IPS-18c (cell line): ENCODE results near the gene SFTPD.
"Not testable (repeated sequence)": the region's sequence is repeated elsewhere in the genome, so short reads cannot be mapped to it uniquely, and the experiment has no call there.

Experiments
- H3K4me3 ChIP-seq: 2 replicates; pipeline ENCODE4 v1.7.0; 2013; ENCODE audit warnings: low read depth, mild to moderate bottlenecking, low read length, moderate library complexity; ENCODE audit not compliant: insufficient read depth
- H3K9me3 ChIP-seq: one replicate; pipeline ENCODE4 v1.6.1; 2013; ENCODE audit warnings: mild to moderate bottlenecking, low read length, moderate library complexity; ENCODE audit not compliant: control insufficient read depth, insufficient read depth

SFTPD gene

DNA sequence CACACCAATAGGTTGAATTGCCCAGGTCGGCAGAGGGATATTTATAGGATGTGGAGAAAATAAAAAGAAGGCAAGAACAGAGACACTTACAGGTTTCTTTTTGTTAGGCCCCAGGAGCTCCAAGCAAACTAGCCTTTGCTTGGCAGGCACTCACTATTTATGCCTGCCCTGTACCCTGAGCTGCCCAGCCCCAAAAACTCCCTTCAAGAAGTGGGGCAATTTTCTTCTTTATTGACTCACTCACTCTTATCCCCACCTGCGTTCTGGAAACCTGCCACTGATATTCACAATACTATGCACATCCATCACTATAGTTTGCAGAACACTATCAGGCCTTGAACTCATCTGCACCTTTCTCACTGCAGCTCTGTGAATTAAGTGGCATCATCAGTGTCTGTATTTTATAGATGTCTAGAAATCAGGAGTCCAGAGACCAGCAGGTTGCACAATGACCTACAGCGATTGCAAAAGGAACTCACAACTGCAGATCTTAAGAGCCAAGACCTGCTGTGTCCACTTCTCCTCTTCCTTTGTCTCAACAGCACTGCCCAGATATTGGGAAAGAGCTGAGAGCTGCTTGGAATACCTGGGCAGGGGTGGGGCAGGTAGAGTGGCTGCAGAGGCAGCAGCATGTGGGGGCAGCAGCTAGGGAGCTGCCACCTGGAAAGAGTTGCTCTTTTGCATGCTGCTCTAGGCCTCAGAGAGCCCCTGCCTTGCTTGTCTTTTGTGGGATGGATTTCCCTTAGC, at the start of gene SFTPD:
Gene SFTPD (minus strand): TSS at position 130 of the 747 bp plus-strand sequence. CDS start 2,446 bp downstream, outside the sequence.
- no peak within 1 kb of the TSS for H3K4me3 ChIP-seq

DNA sequence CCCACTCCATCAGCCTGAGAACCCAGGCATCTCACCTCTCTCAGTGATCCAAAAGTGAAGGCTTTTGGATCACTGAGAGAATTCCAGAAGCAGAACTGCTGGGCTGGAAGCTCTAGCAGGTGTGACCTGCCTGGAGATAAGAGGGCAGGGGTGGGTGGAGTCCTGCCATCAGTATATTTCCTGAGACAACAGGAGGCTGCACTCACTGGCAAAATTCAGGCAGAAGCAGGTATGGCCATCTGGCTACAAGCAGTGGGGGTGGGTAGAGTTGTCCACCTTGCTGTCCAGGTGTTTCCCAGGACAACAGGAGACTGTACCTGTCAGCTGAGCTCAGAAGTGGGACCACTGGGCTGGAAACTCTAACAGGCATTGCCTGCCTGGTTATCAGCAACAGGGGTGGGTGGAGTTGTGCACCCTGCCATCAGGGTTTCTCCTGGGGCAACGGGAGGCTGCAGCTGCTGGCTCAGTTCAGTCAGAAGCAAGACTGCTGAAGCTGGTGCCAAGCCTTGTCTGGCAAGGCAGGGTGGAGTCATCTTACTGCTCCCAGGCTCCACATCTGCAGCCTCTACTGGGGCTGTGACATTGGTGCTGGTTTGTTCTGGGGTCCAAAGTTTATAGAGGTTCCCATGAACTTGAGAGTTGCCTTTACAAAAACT, 47.2 kb upstream of the SFTPD start:
- no peak overlapping the region for H3K4me3 ChIP-seq
- H3K9me3 ChIP-seq, result no peaks in the 10 kb centered on the region

More for the DNA sequence above, at the start of gene SFTPD:
- H3K9me3 ChIP-seq, result no peaks in the 10 kb centered on the region

DNA sequence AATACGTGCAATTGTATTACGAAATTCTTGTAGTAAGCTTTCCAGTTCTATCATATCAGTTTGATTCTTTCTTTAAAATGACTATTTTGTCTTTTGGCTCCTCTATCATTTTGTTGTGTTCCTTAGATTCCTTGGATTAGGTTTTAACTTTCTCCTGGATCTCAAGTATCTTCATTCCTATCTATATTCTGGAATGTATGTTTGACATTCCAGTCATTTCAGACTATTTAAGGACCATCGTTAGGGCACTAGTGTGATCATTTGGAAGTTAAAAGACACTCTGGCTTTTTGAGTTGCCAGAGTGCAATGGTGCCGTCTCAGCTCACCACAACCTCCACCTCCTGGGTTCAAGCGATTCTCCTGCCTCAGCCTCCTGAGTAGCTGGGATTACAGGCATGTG, 45.7 kb upstream of the SFTPD start:
- Histone ChIP-seq H3K9me3 (no peaks in the 10 kb centered on the region), H3K4me3 (no peak overlapping the region)

DNA sequence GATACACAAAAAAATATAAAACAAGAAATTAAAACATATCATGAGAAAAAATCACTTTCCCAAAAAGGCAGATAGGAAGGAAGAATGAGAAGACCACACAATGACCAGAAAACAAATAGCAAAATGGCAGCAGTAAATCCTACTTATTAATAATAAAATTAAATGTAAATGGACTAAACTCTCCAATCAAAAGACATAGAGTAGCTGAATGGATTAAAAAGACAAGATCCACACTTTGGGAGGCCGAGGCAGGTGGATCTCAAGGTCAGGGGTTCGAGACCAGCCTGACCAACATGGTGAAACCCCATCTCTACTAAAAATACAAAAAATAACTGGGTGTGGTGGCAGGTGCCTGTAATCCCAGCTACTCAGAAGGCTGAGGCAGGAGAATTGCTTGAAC, 39.3 kb upstream of the SFTPD start:
- not testable (repeated sequence) for H3K4me3 ChIP-seq, H3K9me3 ChIP-seq

DNA sequence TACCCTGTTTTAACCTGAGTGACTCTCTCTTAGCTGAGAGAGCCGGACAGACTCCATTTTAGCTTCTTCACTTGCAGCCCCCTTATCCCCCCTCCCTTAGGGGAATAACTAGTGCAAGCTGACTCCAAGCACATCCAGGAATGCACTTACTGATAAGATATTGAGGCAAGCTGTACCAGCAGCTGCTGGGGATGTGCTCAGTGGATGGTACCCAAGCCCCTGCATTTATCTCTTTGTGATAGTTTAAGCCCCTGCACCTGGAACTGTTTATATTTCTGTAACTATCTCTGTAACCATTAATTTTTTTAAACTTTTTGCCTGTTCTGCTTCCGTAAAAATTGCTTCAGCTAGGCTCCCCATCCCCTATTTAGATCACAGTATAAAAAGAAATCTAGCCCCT, 37.8 kb upstream of the SFTPD start:
- H3K9me3 ChIP-seq, H3K4me3 ChIP-seq: not testable (repeated sequence)

DNA sequence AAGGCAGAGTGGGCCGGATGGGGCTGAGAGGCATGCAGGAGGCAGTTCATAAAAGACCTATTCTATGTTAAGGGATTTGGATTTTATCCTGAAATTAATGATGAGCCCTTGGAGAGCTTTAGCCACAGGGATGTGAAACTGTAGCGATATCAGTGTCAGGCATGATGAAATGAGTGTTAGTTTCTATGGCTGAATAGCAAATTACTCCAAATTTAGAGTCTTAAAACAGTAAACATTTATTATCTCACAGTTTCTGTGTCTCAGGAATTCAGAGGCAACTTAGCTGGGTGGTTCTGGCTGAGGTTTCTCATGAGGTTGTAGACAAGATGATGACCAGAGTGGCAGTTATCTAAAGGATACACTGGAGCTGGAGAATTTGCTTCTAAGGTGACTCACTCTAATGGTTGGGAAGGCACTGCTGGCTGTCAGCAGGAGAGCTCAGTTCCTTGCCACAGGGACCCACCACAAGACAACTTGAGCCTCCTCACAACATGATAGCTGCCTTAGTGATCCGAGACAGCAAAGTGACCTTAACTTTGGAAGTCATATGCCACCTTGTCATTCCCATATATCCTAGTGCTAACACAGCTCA, 36.7 kb upstream of the SFTPD start:
- Histone ChIP-seq H3K4me3 (no peak overlapping the region), H3K9me3 (peaks cover 2% of the 10 kb centered on the region)

DNA sequence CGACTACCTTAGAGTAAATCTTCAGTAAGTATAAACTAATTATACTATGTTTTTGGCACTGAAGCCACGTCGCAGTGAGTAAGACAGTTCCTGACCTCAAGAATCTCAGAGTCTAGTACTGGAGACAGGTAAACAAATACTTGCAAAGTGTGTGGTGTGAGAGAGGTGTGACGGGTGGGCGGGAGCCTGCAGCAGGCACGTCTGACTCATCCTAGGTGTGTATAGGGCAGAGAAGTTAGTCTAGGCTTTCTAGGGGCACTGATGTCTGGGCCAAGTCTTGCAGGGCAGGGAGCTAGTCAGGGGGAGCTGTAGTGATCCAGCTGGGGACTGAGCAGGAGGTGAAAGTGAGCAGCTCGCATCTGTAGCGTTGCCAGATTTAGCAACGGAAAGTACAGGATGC, 35.9 kb upstream of the SFTPD start:
- Histone ChIP-seq H3K9me3 (peaks cover 2% of the 10 kb centered on the region), H3K4me3 (no peak overlapping the region)

DNA sequence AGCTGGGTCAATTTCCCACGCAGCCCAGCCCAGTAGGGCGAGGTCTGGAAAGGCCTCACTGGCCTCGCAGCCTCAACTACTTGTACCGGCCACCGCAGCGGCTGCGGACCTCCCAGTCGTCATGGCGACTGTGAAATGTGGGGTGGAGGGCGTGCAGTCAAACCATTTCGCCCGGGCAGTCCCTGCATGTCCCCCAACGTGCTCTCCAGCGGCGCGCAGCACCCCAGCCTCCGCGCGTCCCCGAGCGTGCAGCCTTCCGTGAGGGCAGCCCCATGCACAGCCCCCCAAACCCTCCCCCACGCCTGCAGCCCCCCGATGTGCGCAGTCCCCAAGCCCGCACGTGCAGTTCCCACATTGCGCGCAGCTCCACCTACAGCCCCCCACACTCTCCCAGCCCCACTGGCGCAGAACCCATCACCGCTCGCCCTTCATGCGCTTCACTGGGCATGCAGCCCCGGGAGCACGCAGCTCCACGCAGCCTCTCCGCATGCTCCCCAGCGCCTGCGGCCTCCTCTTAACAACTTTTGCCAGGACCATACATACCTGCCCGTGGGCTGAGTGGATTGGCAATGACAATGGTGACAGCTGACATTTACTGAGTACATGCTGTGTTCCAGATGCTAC, 34.5 kb upstream of the SFTPD start:
- no peak overlapping the region for H3K4me3 ChIP-seq
- H3K9me3 ChIP-seq, result peaks cover 2% of the 10 kb centered on the region

DNA sequence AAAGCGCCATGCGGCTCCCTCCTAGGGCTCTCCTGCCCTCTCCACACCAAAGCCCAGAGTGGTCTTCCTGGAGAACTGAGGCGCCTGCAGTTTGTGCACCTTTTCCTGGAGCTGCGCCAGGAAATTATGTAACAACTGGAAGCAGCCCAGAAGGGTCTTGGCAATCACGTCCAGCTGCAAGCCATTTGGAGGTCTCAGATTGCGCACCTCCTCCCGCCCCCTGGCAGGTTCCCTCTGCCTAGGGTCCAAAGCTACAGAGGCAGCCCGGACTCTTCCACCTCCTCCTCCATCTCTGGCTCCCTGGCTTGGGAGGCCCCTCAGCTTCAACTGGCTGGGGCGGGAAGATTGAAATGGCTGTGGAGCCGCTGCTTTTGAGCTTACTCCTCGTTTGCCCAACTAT, 34.0 kb upstream of the SFTPD start:
- Histone ChIP-seq H3K9me3 (peaks cover 2% of the 10 kb centered on the region), H3K4me3 (no peak overlapping the region)

DNA sequence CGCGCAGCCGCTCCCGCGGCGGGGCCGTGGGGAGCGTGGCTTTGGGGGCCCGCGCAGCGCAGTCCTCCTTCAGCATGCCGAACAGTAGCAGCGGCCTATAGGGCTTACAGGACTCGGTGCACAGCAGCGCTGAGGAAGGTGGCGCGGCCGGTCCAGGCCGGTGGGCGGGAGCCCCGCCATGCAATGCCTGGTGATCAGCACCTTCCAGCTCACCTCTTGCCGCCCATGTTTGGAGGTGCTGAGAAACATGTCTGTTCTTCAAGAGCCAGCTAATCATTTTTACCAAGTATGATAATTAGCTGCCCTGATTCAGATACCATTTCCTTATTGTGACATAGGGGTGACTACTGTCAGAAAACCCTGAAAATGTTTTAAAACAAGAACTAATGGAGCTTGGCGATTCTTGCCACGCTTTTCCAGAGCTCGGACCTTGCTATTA, 33.5 kb upstream of the SFTPD start:
- H3K9me3 ChIP-seq, result peaks cover under 1% of the 10 kb centered on the region
- peak overlapping the region; percentile 72 for H3K4me3 ChIP-seq

DNA sequence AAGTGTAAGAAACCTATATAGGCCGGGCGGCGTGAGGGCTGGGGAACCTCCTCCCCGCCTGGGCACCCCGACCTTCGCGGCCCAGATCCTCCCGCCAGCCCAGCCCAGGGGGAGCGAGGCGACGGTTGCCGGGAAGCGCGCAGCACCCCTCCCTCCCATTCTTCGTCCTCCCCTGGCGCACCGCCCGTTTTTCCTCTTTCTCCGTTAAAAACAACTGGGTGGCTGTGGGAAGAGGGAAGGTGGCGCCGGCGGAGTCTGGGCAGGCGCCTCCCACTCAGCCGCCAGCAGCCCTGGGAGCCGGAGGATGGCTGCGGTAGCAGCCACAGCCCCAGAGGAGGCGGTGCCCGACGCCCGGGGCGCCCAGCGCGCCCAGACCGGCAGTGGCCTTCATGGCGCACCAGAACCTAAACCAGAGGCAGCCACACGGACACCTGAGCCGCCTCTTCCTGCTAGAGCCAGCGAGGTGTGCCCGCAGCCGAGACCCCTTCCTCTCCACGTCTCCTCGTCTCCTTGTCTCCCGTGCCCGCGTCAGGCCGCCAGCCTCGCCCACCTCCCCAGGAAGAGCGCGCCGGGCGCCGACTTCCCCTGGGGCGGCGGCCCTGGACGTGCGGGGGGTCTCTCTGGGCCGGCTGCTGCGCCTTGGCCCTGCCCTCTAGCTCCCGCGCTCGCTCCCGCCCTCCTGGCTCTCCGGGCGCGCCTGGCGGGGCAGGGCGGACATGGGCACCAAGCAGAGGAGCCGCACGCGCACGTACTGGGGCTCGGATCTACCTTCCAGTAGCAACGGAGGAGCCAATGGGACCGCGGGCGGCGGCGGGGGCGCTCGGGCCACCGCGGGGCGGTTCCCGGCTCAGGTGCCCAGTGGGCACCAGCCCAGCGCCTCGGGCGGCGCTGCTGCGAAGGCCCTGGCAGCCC, 32.8 kb upstream of the SFTPD start:
- peak overlapping the region; percentile 72 for H3K4me3 ChIP-seq

DNA sequence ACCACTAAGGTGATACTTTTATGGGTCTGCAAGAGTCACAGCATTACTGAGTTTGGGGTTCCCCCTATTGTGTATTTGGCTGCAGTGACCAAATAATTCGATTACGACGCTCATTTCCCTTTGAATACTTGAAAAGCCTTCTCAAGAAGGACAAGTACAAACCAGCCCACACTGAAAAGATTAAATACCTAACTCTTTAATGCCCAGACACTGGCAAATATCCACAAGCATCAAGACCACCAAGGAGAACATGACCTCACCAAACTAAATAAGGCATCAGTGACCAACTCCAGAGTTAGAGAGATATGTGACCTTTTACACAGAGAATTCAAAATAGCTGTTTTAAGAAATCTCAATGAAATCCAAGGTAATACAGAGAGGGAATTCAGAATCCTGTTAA, 31.8 kb upstream of the SFTPD start:
- Histone ChIP-seq H3K9me3 (peaks cover 2% of the 10 kb centered on the region), H3K4me3 (no peak overlapping the region)

More for the DNA sequence above, 32.8 kb upstream of the SFTPD start:
- H3K9me3 ChIP-seq, result peaks cover 2% of the 10 kb centered on the region

DNA sequence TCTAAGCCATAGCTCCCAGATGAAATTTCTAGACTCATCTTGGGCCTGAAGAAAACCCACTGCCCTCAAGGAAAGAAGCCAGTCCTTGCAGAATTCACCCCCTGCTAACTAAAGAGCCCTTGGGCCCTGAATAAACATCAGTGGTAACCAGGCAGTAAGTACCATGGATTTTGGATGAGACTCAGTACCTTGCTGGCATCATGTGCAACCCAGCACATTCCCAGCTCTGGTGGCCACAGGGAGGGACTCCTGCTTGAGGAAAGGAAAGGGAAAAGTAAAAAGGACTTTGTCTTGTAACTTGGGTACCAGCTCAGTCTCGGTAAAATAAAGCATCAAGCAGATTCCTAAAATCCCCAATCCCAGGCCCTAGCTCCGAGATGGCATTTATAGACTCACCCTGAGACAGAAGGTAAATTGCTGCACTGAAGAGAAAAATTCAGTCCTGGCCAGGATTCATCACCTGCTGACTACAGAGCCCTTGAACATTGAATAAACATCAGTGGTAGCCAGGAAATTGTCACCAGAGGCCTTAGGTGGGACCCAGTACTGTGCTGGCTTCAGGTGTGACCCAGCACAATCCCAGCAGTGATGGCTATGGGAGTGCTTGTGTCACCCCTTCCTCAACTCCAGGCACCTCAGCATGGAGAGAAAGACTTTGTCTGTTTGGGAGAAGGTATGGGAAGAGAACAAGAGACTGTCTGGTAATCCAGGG, 31.2 kb upstream of the SFTPD start:
- Histone ChIP-seq H3K9me3 (peaks cover 2% of the 10 kb centered on the region), H3K4me3 (no peak overlapping the region)

DNA sequence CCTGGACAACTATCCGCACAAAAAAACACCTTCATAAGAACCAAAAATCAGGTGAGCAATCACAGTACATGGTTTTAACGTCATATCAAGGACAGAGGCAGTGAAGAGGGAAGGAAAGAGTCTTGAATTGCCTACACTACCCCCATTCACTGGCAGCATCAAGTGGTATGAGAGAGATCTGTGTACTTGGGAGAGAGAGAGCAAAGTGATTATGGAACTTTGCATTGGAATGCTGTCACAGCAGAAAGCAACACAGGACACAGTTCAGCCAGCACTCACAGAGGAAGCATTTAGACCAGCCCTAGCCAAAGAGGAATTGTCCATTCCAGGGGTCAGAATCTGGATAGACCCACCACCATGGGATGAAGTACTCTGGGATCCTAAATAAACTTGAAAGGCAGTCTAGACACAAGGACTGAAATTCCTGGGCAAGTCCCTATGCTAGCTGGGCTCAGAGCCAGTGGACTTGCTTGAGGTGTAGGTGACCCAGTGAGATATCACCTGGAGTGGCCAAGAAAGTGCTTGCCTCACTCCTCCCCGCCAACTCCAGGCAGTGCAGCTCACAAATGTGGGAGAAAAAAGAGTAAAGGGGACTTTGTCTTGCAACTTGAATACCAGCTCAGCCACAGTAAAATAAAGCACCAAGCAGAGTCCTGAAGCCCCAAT, 30.5 kb upstream of the SFTPD start:
- Histone ChIP-seq H3K4me3 (no peak overlapping the region; the same call in 1 of the 2 replicates), H3K9me3 (peaks cover 2% of the 10 kb centered on the region)

DNA sequence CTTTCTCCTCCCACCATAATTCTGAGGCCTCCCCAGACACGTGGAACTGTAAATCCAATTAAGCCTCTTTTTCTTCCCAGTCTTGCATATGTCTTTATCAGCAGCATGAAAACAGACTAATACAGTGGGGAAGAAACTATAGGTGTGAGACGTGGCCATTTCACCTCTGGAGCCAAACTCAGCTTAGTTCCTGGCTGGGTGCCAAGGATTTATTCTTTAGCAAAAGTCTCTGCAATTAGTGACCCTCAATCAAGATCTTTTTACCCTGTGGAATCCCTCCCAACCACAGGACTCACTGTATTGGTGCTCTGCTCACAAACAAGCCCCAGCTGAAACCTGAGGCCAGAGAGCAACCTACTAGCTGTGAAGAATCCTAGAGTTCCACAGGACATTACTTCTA, 28.1 kb upstream of the SFTPD start:
- H3K9me3 ChIP-seq, result peaks cover 2% of the 10 kb centered on the region
- no peak overlapping the region for H3K4me3 ChIP-seq

DNA sequence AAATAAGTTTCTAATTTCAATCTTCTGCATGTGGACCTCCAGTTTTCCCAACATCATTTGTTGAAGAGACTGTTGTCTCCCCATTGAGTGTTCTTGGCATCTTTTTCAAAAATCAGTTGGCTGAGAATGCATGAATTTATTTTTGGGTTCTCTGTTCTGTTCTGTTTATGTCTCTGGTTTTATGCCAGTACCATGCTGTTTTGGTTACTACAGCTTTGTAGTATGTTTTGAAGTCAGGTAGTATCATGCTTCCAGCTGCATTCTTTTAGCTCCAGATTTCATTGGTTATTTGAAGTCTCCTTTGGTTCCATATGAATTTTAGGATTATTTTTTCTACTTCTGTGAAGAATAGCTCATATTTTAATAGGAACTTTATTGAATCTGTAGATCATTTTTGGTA, 21.2 kb upstream of the SFTPD start:
- H3K9me3 ChIP-seq, result no peaks in the 10 kb centered on the region

More for the DNA sequence above, 21.2 kb upstream of the SFTPD start:
- no peak overlapping the region for H3K4me3 ChIP-seq
